Iris pigment epithelial cell (primary cell): ENCODE data around the gene PRR12.

Experiments
- DNase-seq: peaks from one replicate; pipeline ENCODE4 v3.0.0-alpha.2; 2011; ENCODE audit warnings: low read depth

Gene PRR12

DNA sequence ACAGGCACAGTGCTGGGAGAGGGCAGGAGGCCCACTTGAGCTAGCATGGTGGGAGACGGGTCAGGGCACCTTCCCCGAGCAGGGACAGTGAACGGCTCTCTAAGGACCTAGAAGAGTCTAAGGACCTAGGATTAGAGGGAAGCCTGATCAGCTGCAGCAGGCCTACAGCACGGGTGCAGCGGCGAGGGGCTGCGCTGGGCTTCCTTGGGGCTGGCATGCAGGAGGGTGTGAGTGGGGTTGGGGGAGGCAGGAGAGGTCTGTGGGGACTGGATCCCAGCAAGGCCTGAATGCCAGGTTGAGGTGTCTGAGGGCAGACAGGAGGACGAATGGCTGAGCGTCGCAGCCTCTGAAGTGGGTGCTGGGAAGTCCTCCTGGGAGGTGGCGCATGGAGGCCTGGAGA is 54.6 kb downstream of the PRR12 start:
- DNase-seq = no peak

DNA sequence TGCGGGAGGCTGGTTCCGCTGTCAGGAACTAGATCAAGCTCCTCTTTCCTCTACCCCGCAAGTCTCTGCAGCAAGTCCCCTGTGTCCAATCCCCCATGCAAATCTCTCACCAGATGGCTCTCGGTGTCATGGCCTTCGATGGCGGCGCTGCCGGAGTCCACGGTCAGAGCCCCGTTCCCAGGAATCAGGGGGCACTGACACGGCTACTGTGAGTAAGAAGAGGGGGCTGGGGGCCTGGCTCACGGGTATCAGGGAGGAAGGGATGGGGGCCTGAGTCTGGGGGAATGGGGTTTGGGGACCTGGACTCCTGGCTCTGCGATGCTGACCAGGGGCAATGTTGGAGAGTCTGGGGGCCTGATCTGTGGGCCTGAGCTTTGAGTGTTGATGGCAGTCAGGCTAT is 55.0 kb downstream of the PRR12 start:
- no peak for DNase-seq

DNA sequence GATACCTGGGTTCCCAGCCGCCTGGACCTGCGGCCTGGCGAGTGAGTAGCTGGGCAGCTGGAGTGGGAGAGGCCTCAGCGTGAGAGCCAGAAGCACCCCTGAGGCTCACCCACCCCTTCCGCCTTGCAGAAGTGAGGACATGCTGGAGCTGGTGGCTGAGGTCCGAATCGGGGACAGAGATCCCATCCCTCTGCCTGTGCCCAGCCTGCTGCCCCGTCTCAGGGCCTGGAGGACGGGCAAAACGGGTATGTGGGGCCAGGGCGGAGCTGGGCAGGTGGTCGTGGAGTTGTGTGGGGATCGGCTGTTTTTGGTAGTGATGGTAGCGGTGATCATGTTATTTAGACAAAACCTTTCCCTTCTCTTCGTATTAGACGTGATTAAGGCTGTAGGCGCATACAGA is 55.6 kb downstream of the PRR12 start:
- no peak for DNase-seq

DNA sequence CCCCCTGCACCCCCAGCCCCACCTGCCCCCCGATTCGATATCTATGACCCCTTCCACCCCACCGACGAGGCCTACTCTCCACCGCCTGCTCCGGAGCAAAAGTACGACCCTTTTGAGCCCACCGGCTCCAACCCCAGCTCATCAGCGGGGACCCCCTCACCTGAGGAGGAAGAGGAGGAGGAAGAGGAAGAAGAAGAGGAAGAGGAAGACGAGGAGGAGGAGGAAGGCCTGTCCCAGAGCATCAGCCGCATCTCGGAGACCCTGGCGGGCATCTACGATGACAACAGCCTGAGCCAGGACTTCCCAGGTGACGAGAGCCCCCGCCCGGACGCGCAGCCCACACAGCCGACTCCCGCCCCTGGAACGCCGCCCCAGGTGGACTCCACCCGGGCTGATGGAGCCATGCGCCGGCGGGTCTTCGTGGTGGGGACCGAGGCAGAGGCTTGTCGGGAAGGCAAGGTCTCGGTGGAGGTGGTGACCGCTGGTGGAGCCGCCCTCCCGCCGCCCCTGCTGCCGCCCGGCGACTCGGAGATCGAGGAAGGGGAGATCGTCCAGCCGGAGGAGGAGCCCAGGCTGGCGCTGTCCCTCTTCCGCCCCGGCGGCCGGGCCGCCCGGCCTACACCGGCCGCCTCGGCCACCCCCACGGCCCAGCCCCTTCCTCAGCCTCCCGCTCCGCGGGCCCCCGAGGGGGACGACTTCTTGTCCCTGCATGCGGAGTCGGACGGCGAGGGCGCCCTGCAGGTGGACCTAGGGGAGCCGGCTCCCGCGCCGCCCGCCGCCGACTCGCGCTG is 60.2 kb downstream of the PRR12 start:
- no peak for DNase-seq

DNA sequence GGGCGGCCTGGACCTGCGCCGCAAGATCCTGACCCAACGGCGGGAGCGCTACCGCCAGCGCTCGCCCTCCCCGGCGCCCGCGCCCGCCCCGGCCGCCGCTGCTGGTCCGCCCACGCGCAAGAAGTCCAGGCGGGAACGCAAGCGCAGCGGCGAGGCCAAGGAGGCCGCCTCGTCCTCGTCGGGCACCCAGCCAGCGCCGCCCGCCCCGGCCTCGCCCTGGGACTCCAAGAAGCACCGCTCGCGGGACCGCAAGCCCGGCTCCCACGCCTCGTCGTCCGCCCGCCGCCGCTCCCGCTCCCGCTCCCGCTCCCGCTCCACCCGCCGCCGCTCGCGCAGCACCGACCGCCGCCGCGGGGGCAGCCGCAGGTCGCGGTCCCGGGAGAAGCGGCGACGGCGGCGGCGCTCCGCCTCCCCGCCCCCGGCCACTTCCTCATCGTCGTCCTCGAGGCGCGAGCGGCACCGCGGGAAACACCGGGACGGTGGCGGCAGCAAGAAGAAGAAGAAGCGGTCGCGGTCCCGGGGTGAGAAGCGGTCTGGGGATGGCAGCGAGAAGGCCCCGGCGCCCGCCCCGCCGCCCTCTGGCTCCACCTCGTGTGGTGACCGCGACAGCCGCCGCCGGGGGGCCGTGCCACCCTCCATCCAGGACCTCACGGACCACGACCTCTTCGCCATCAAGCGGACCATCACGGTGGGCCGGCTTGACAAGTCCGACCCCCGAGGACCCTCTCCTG is 61.0 kb downstream of the PRR12 start:
- DNase-seq = no peak

DNA sequence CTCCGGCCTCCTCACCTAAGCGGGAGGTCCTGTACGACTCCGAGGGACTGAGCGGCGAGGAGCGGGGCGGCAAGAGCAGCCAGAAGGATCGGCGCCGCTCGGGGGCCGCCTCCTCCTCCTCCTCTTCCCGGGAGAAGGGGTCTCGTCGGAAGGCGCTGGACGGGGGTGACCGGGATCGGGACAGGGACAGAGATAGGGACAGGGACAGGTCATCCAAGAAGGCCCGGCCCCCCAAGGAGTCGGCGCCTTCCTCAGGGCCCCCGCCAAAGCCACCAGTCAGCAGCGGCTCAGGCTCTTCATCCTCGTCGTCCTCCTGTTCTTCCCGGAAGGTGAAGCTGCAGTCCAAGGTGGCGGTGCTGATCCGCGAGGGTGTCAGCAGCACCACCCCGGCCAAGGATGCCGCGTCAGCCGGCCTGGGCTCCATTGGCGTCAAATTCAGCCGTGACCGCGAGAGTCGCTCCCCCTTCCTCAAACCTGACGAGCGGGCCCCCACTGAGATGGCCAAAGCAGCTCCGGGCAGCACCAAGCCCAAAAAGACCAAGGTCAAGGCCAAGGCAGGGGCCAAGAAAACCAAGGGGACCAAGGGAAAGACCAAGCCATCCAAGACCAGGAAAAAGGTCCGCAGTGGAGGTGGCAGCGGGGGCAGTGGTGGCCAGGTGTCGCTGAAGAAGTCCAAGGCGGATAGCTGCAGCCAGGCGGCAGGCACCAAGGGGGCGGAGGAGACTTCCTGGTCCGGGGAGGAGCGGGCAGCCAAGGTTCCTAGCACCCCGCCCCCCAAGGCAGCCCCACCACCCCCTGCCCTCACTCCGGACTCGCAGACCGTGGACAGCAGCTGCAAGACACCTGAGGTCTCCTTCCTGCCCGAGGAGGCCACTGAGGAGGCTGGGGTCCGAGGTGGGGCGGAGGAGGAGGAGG is 61.8 kb downstream of the PRR12 start:
- no peak for DNase-seq

DNA sequence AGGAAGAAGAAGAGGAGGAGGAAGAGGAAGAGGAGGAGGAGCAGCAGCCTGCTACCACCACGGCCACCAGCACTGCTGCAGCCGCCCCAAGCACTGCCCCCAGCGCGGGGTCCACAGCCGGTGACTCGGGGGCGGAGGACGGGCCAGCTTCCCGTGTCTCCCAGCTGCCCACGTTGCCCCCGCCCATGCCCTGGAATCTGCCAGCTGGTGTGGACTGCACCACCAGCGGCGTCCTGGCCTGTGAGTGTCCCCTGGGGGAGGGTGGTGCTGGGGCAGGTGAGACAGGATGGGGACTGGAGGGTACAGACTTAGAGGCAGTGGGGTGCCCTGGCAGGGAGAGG is 62.5 kb downstream of the PRR12 start:
- no peak for DNase-seq

DNA sequence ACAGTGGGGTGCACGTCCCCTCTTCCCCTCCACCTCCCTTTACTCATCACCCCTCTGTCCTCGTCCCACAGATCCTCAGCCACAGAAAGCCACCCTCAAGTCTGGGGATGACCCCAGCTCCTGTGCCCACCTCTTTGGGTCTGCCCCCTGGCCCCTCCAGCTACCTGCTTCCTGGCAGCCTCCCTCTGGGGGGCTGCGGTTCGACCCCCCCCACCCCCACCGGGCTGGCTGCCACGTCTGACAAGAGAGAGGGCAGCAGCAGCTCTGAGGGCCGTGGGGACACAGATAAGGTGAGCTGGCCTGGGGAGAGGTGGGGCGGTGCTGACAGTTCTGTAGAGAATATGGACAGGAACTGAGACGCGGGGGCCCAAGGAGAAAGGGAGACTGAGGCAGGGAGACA is 63.6 kb downstream of the PRR12 start:
- DNase-seq = no peak

DNA sequence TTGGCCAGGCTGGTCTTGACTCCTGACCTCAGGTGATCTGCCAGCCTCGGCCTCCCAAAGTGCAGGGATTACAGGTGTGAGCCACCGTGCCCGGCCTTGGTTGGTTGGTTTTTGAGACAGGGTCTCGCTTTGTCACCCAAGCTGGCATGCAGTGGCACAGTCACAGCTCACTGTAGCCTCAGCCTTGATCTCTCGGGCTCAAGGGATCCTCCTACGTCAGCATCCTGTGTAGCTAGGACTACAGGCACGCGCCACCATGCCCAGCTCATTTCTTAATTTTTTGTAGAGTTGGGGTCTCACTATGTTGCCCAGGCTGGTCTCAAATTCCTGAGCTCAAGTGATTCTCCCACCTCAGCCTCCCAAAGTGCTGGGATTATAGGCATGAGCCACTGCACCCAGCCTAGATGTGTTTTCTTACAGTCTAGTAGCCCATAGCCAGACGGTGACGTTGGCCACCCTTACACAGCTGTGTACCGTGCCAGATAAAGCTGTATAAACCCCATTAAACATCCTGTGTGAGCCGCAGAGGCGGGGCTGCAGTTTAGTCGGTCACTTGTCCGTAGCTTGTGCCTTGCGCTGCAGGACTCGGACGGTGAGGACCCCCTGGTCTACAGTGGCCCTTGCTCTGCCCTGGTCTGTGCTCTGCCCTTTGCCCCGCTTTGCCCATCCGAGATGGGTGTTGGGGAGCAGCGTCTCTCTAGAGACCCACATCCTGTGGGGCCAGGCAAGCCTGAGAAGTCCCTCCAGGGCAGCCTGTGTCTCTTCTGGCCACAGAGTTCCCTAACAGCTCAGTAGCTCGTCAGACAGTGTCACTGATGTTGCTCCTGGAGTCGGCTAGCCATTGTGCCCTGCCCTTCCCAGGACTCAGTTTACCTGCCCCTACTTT is 64.8 kb downstream of the PRR12 start:
- no peak for DNase-seq

DNA sequence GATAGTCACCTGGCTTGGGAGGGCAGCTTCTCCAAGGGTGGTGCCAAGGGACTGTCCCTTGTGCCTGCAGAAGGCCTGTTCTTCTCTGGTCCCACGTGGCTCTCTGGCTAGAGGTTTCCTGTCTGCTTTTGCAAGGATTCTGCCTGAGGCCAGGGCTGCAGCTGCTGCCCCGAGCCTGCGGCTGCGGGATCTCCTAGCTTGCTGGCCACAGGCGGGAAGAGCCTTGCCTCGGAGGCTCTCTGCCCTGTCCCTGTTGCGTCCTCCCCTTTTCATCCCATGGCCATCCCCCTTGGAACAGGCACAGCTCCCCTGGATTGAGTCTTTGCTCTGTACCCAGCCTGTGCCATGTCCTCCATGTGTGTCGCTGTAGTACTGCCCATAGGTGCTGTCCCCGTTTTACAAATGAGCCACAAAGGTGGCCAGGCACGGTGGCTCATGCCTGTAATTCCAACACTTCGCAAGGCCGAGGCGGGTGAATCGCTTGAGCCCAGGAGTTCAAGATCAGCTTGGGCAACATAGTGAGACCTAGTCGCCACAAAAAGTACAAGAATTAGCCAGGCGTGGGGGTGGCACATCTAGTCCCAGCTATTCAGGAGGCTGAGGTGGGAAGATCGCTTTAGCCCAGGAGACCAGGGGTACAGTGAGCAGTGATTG is 65.6 kb downstream of the PRR12 start:
- no peak for DNase-seq

DNA sequence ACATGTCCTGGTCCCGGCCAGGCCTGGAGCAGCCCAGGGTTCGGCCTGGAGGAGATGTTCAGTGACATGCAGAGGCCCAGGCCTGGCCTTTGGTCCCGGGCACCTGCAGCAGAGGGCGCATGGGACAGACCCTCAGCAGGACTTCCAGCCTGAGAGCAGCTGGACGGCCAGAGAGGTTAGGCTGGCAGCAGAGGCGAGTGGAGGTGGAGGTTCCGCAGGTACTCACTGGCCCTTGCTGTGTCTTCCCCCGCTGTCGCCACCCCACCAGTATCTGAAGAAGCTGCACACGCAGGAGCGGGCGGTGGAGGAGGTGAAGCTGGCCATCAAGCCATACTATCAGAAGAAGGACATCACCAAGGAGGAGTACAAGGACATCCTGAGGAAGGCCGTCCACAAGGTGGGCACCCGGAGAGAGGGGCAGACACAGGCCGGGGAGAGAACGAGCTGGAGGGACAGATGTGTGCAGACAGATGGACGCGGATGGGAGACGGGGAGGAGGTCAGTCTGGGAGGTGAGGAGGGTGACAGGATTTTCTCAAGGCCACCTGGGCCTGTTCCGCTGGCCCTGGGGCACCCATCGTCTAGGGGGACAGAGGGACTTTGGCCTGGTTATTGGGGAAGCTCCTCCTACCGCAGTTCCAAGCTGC is 66.6 kb downstream of the PRR12 start:
- DNase-seq = no peak

DNA sequence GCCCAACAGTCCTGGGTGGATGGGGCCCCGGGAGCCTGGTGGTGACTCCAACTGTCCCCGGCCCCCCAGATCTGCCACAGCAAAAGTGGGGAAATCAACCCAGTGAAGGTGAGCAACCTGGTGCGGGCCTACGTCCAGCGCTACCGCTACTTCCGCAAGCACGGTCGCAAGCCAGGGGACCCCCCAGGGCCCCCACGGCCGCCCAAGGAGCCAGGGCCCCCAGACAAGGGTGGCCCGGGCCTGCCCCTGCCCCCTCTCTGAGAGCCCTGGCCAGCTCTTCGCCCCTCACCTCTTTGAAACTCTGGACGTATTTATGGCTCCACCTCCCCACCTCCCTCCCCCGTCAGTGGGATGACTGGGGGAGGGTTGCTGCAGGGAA is 67.1 kb downstream of the PRR12 start:
- no peak for DNase-seq

DNA sequence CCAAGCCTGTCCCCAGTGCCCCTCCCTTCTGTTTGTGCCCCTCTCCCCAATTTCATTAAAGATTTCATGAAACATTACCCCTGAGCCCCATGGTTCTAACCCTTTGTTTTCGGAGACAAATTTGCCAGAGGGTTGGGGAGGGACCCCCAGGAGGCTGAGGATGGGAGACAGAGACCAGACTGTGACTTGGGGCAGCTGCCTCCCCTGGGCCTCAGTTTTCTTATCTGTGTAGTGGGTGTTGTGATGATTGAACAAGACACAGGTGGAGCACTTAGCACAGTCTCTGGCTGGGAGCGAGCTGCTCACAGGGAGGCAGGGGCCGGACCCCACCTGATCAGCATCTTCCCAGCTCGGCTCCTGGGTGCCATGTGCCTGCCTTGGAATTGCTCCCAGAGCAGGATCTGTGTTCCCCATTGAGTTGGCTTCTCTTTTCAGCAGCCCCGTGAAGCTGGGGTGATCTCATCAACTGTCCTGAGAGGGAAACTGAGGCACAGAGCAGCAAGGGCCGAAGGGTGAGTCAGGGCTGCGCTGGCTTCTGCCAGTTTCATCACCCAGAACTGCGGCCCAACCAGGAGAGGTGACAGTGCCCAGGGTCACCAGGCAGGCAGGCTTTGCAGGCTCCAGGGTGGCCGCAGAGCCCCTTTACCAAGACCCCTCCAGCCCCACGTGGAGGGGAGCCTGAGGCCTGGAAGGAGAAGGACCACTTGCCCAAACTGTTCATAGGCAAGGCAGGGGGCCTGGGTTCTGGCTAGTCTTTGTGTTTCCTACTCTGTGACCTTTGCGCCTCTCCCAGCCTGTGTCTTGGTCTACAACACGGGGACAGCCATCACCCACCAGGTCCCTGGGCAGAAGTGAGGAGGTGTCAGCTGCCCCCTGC is 67.8 kb downstream of the PRR12 start:
- DNase-seq = no peak

DNA sequence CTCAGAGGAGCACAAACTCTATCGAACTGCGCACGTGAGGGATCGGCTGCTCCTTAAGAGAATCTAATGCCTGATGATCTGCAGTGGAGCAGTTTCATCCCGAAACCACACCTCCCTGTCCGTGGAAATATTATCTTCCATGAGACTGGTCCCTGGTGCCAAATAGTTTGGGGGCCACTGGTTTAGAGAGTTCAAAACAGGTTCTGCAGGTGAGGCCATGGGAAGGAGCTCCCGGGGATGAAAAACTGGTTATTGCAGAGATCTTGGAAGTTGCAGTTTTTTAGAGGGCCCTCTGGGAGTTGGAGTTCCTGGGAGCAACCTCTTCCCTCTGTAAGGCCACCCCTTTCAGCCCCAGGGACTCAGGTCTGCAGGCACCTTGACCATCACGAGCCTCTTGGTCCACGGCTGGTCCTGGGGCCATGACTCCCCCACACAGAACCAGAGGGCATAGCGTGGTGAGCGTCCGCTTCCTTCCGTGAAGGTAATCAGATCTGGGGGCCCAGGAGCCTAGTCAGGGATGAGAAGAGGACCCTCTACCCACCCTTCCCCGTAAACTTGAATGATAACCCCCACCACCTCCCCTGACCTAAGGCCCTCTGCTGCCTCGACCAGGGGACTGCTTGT is 69.5 kb downstream of the PRR12 start:
- DNase-seq = no peak

DNA sequence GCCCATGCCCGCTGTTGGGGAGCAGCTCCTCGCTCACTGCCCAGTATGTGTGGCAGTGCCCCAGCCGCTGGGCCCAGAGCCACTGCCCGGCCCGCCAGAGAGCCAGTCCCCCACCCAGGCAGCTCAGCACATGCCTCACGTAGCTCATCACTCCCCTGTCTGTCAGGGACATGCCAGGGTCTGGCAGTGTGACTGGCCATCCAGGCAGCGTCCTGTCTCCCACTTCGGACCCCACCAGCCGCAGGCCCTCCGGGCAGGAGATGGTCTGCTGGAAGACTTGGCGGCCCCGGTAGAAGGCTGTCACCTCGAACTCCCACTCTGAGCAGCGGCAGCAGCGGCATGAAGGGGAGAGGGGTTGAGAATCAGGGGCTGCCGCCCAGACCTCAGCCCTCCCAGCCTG is 71.0 kb downstream of the PRR12 start:
- no peak for DNase-seq

DNA sequence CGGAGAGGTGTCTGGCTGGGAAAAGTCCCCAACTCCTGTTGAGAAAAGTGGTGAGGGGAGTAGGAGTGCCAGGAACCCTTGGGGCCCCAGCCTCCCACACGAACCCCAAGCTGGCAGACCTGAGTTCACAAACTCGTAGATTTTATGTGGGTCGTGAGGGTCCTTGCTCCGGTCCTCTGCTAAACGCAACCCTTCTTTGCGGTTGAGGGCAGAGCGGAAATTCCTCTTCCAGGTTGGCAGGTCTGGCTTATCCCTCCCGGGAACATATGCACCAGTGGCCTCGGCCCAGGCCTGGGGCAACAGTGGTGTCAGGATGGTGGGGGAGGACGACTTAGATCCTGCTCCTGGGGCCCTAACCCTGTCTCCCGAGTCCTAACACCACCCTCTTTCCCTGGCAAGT is 72.2 kb downstream of the PRR12 start:
- DNase-seq = no peak

DNA sequence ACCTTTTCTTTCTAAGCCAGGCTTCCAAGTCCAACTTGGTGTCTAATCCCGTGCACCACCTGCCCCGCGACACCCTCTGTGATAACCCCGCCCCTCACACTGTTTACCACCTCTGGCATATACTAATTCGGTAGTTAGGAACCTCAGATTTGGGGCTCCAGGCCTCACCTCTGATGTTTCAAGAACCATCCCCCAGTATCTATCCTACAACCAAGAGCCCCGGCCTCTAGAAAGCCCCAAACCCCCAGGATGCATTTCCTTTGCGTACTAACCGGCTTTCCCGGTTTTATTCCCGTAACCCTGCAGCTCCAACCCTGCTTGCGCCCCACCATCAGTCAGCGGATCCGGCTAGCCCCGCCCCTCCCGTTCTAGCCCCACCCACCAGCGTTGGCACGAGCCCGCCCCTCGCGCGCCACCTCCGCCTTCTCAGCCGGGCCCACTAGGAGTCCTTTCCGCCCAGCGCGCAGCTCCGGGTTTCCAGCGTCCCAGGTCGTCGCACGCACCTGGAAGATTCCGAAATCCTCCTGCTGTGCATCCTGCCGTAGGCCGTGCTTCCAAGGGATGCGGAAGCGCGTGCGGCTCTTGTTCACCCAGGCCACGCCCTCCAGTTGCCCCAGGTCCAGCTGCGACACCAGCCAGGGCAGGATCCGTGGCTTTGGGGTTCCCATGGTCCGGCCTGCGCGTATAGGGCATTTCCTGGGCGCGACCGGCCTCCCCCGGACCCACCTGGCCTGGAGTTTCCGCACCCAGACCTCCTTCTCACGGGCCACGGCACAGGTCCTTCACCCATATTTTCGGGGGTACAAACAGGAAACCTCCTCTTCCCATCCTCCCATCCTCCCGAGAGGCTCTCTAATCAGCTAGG is 73.4 kb downstream of the PRR12 start:
- DNase-seq = peak; percentile 77

DNA sequence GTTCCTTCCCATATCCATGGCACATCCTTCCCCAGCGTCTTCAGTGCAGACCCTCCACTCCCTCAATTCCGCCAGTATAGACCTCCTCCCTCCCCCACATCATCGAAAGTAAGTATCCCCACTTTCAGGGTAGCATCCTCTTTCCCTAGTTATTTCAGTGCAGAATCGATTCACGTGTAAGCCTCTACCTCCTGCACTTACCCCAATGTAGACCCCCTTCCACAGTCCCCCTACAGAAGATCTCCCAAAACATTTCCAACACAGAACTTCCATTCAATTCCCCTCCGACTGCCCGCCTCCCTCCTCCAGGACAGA is 74.0 kb downstream of the PRR12 start:
- no peak for DNase-seq
